ENCODE data around the gene ELL.

ELL gene

GRCh38 chr19:18424890-18425514 lies 96.9 kb downstream of the ELL start:
- no peak for DNase-seq (ENCODE audit: low read depth in 2 of 2, low spot score in 1 of 2)

- DNase-seq (ENCODE audit: low read depth in 2 of 2, low spot score in 1 of 2), result no peak
Measured at GRCh38 chr19:18424122-18424889, 97.6 kb downstream of the ELL start.

- no peak for DNase-seq (ENCODE audit: low read depth in 2 of 2, low spot score in 1 of 2)
Measured at GRCh38 chr19:18423258-18424020, 98.4 kb downstream of the ELL start.

GRCh38 chr19:18422530-18423191 lies 99.2 kb downstream of the ELL start:
- DNase-seq (ENCODE audit: low read depth in 2 of 2, low spot score in 1 of 2), result no peak

- DNase-seq (ENCODE audit: low read depth in 2 of 2, low spot score in 1 of 2), result no peak
Measured at GRCh38 chr19:18421371-18421959, 100.4 kb downstream of the ELL start.

- DNase-seq (ENCODE audit: low read depth in 2 of 2, low spot score in 1 of 2), result no peak
Measured at GRCh38 chr19:18420930-18421329, 100.9 kb downstream of the ELL start.

- no peak for DNase-seq (ENCODE audit: low read depth in 2 of 2, low spot score in 1 of 2)
Measured at GRCh38 chr19:18419699-18420460, 102.0 kb downstream of the ELL start.

- DNase-seq (ENCODE audit: low read depth in 2 of 2, low spot score in 1 of 2), result no peak
Measured at GRCh38 chr19:18419195-18419698, 102.6 kb downstream of the ELL start, which contains the start of gene SSBP4. Gene SSBP4 (plus strand): TSS chr19:18419398. CDS start chr19:18419649, 251 bp downstream.

- DNase-seq (ENCODE audit: low read depth in 2 of 2, low spot score in 1 of 2), result no peak
Measured at GRCh38 chr19:18418483-18419194, 103.2 kb downstream of the ELL start.

- no peak for DNase-seq (ENCODE audit: low read depth in 2 of 2, low spot score in 1 of 2)
Measured at GRCh38 chr19:18418029-18418482, 103.8 kb downstream of the ELL start.

- no peak for DNase-seq (ENCODE audit: low read depth in 2 of 2, low spot score in 1 of 2)
Measured at GRCh38 chr19:18417250-18418028, 104.4 kb downstream of the ELL start.

- no peak for DNase-seq (ENCODE audit: low read depth in 2 of 2, low spot score in 1 of 2)
Measured at GRCh38 chr19:18416778-18417249, 105.1 kb downstream of the ELL start.

- DNase-seq (ENCODE audit: low read depth in 2 of 2, low spot score in 1 of 2), result no peak
Measured at GRCh38 chr19:18415178-18415867, 106.5 kb downstream of the ELL start.

- no peak for DNase-seq (ENCODE audit: low read depth in 2 of 2, low spot score in 1 of 2)
Measured at GRCh38 chr19:18414504-18415177, 107.2 kb downstream of the ELL start.

GRCh38 chr19:18412610-18413239 lies 109.1 kb downstream of the ELL start:
- DNase-seq (ENCODE audit: low read depth in 2 of 2, low spot score in 1 of 2), result no peak

- DNase-seq (ENCODE audit: low read depth in 2 of 2, low spot score in 1 of 2), result no peak
Measured at GRCh38 chr19:18408053-18408476, 113.8 kb downstream of the ELL start.

- DNase-seq (ENCODE audit: low read depth in 2 of 2, low spot score in 1 of 2), result no peak
Measured at GRCh38 chr19:18406749-18407148, 115.1 kb downstream of the ELL start.

All from stimulated activated CD8-positive, alpha-beta memory T cell treated with anti-CD3 and anti-CD28 coated beads, Interleukin-4, amount 100 ng/mL, for 1 hour (primary cell).